MCF 10A (cell line): Measurements from ENCODE around the gene GMCL1. TPM values are rescaled to one million over a fixed set of nuclear protein-coding genes. Genes with fewer than 3 reads are reported as not detected.

ENCODE experiments used
- BruUV-seq: library from RNA; stranded (reverse); fragments of 400-500 nt; replicated peaks from 2 replicates; lab custom pipeline; 2021; lab: Mats Ljungman, UMichigan
- CTCF ChIA-PET: fragments of 300-600 bp; sonication (Branson Sonifier 250); formaldehyde crosslinking; extraction: SDS; loops from one replicate; lab custom pipeline; 2021; ENCODE audit warnings: antibody characterized with exemption, inconsistent platforms; lab: Yijun Ruan, JAX
- POLR2A ChIA-PET: fragments of 300-600, 350-650 bp; sonication (Branson Sonifier 250); formaldehyde crosslinking; extraction: SDS; loops from one replicate; lab custom pipeline; 2020; ENCODE audit warnings: antibody characterized with exemption, inconsistent platforms; lab: Yijun Ruan, JAX
- DNase-seq: peaks from one replicate; pipeline ENCODE4 v3.0.0-alpha.2; 2018; ENCODE audit not compliant: unreplicated experiment
- H3K27ac Mint-ChIP-seq: one replicate; pipeline ENCODE4 v1.8.0; 2022; ENCODE audit warnings: mild to moderate bottlenecking, low read depth, mixed read lengths; ENCODE audit not compliant: unreplicated experiment
- H3K27me3 Mint-ChIP-seq: one replicate; pipeline ENCODE4 v1.8.0; 2022; ENCODE audit warnings: mixed read lengths; ENCODE audit not compliant: insufficient read depth, unreplicated experiment
- H3K36me3 Mint-ChIP-seq: one replicate; pipeline ENCODE4 v1.8.0; 2022; ENCODE audit warnings: mild to moderate bottlenecking, moderate library complexity, mixed read lengths; ENCODE audit not compliant: insufficient read depth, unreplicated experiment
- H3K4me1 Mint-ChIP-seq: one replicate; pipeline ENCODE4 v1.8.0; 2022; ENCODE audit warnings: mixed read lengths; ENCODE audit not compliant: insufficient read depth, unreplicated experiment
- H3K4me3 Mint-ChIP-seq: one replicate; pipeline ENCODE4 v1.8.0; 2022; ENCODE audit warnings: mild to moderate bottlenecking, moderate library complexity, mixed read lengths; ENCODE audit not compliant: unreplicated experiment
- H3K9me3 Mint-ChIP-seq: one replicate; pipeline ENCODE4 v1.8.0; 2022; ENCODE audit warnings: mixed read lengths; ENCODE audit not compliant: unreplicated experiment
- intact Hi-C: fragments of 100-400 bp; cut with micrococcal nuclease; formaldehyde crosslinking; loops from 2 replicates; pipeline ENCODE4 v1.14.1; 2022
- total RNA-seq: library from RNA; stranded (reverse); gene quantifications from 2 replicates; pipeline ENCODE4 v1.2.3, GENCODE V29; 2022
- TF ChIP-seq, protein P1 (sequence below): fragments of 200-600 bp; IDR thresholded peaks from one replicate; pipeline ENCODE4 v1.8.0; 2022; ENCODE audit warnings: antibody characterized with exemption, mild to moderate bottlenecking; ENCODE audit not compliant: unreplicated experiment

Gene GMCL1
- total RNA-seq, 1 experiment from 2014 or later, result 13.6 TPM

DNA sequence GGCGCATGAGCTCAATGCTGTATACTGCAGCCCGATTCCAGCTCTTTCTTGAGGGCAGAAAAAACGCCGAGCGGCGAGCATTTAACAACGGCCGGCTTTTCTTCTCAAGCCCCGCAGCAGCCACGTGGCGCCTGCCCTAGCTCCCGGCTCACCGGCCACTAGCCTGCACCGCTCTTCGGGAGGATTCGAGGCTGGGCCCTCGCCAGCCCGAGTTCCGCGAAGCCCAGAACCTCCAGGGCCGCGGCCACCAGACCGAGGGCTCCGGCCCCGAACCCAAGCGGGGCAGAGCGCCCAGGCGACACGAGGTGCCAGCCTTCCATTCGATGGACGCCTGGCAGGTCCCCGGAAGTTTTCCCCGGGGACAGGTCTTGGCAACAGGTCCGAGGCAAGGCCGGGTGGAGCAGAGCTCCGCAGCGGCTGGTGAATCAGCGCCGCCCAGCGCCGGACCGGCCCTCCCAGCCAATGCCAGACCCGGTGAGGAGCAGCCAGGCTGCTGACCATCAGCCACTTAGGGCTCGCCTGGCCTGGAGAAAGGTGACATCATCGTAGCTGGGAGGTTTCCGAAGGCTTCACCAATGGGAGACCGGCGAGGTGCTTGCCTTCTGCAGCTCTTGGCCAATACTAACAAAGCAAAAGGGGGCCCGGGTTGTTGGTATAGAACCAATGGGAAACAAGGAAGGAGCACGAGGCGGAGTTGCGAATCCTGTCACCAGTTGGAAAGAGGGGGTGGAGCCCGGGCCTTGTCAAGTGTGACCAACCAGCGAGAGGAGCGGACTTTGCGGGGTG is 84.9 kb downstream of the GMCL1 start:
- ChIA-PET POLR2A (interaction anchor here (0.6 to 9.2 kb wide), 49 partner anchors 9 to 1069 kb away, joined by 3 to 319 read pairs (median 5); partner anchors contain the start of genes ANXA4, C2orf42, FAM136A and NFU1), CTCF (interaction anchor here (0.6 to 6.8 kb wide), 10 partner anchors 125 to 277 kb away, joined by 3 to 106 read pairs (median 6); no protein-coding TSS in a partner anchor)
- DNase-seq, result peak; percentile 100
- H3K4me3 Mint-ChIP-seq, result peak overlapping the region; percentile 78
- TF ChIP-seq, protein P1, sequence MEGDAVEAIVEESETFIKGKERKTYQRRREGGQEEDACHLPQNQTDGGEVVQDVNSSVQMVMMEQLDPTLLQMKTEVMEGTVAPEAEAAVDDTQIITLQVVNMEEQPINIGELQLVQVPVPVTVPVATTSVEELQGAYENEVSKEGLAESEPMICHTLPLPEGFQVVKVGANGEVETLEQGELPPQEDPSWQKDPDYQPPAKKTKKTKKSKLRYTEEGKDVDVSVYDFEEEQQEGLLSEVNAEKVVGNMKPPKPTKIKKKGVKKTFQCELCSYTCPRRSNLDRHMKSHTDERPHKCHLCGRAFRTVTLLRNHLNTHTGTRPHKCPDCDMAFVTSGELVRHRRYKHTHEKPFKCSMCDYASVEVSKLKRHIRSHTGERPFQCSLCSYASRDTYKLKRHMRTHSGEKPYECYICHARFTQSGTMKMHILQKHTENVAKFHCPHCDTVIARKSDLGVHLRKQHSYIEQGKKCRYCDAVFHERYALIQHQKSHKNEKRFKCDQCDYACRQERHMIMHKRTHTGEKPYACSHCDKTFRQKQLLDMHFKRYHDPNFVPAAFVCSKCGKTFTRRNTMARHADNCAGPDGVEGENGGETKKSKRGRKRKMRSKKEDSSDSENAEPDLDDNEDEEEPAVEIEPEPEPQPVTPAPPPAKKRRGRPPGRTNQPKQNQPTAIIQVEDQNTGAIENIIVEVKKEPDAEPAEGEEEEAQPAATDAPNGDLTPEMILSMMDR, result no peak
- H3K36me3 Mint-ChIP-seq, result peaks cover 22% of the 10 kb centered on the region
- peak overlapping the region; percentile 46 for H3K27ac Mint-ChIP-seq
- H3K27me3 Mint-ChIP-seq, result no peaks in the 10 kb centered on the region
- H3K4me1 Mint-ChIP-seq, result peaks cover 24% of the 10 kb centered on the region
- H3K9me3 Mint-ChIP-seq, result no peaks in the 10 kb centered on the region
- intact Hi-C loops, result loop anchor here (1.0 to 10.0 kb wide), 6 partner anchors 157 to 730 kb away; partner anchors contain the start of genes SNRPG and TIA1
- BruUV-seq, result TSS peak; percentile 73

DNA sequence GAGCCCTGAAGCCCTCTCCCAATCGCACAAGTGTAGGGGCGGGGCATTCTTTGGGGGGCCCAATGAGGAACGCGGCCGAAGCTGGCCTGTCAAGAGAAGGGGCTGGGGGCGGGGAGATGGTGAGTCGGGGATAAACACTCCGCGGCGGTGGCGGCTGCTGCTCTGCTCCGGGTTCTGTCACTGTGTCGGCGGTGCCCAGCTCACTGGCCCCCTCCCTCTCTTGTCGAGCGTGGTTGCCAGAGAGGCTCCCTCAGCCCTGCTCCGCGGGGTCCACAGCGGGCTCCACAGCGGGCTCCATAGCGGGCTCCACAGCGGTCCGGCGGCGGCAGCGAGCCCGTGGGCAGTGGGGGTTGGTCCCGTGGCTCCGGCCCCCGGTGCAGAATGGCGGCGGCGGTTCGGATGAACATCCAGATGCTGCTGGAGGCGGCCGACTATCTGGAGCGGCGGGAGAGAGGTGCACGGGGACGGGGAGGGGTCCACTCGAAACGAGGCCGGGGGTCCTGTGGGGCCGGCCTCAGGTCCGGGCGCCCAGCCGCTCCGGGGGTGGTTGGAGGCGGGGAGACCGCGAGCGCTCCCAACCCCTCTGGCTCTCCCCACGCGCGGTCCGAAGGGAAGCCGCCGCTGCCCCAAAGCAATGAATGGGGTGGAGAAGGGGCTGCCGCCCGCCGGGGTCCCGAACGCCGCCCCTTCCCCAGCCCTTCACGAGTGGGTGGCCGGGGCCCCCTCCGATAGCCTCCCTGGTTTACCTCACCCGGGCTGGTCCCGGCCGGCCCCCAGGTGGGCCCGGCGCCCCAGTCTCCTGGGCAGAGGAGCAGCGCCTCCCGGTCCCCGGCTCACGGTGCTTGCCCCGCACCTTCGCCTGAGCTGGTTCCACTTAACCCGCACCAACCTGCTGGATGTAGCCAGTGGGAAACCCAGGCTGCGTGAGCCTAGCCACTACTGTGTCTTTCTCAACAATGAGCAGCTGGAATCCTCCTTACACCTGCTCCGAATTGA is 85.8 kb downstream of the GMCL1 start, which contains the start of gene MXD1:
Gene MXD1, plus strand, starts transcription at position 160 of the 996 bp plus-strand sequence. Its CDS starts 222 bp downstream, at position 382.
- Mint-ChIP-seq H3K4me3 (peak within 1 kb of the TSS; percentile 78), H3K27ac (peak within 1 kb of the TSS; percentile 46), H3K36me3 (peaks cover 25% of the 10 kb centered on the region), H3K9me3 (no peaks in the 10 kb centered on the region), H3K27me3 (no peaks in the 10 kb centered on the region), H3K4me1 (peaks cover 24% of the 10 kb centered on the region)
- ChIA-PET POLR2A (interaction anchor here (0.5 to 9.2 kb wide), 56 partner anchors 9 to 478 kb away, joined by 3 to 319 read pairs (median 5); partner anchors contain the start of genes ANXA4, C2orf42, FAM136A and NFU1), CTCF (interaction anchor here (0.7 to 6.8 kb wide), 8 partner anchors 147 to 228 kb away, joined by 3 to 106 read pairs (median 4); no protein-coding TSS in a partner anchor)
- intact Hi-C loops, result loop anchor here (1.0 to 10.0 kb wide), 6 partner anchors 156 to 730 kb away; partner anchors contain the start of genes SNRPG and TIA1
- TF ChIP-seq, protein P1, result no peak
- no peak for DNase-seq
- BruUV-seq, result no TSS peak

DNA sequence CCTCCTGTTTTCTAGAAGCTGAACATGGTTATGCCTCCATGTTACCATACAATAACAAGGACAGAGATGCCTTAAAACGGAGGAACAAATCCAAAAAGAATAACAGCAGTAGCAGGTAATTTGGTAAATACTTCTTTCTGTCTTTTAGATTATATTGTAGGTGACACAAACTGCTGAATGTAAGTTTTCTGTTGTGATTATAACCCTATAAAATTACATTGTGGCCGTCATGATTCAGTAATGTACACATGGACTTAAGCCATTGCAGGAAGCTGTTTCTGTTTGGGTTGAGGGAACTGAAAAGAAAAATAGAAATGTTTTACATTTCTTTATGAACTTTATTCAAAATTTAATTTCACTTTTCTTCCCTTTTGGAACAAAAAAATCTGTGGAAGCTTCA is 86.6 kb downstream of the GMCL1 start:
- H3K4me3 Mint-ChIP-seq, result peak overlapping the region; percentile 78
- peaks cover 33% of the 10 kb centered on the region for H3K36me3 Mint-ChIP-seq
- intact Hi-C loops, result loop anchor here (2.0 to 10.0 kb wide), 2 partner anchors 19 to 729 kb away; no protein-coding TSS in a partner anchor
- ChIA-PET POLR2A (interaction anchor here (0.5 to 9.2 kb wide), 24 partner anchors 9 to 377 kb away, joined by 3 to 319 read pairs (median 6); partner anchors contain the start of genes ANXA4, C2orf42, PCBP1 and PCYOX1), CTCF (interaction anchor here (0.7 to 2.6 kb wide), 7 partner anchors 153 to 303 kb away, joined by 3 to 7 read pairs (median 4); no protein-coding TSS in a partner anchor)
- TF ChIP-seq, protein P1, result no peak
- no peaks in the 10 kb centered on the region for H3K9me3 Mint-ChIP-seq
- no peak for DNase-seq
- BruUV-seq, result TSS peak; percentile 35
- peak overlapping the region; percentile 39 for H3K27ac Mint-ChIP-seq
- no peaks in the 10 kb centered on the region for H3K27me3 Mint-ChIP-seq
- peaks cover 24% of the 10 kb centered on the region for H3K4me1 Mint-ChIP-seq
